Measurements from ENCODE around the gene TRPM3. TPM values are rescaled to one million over a fixed set of nuclear protein-coding genes. Genes with fewer than 3 reads are reported as not detected.

TRPM3 gene
- total and polyA plus RNA-seq, 2 of the 8 experiments (the other 6 are each of a cell fraction or from before 2014, with no cell fraction given) = 2.4 to 10.9 TPM

GRCh38 chr9:70988551-70988950, 132.9 kb downstream of the TRPM3 start:
- Histone ChIP-seq H2AFZ (ENCODE audit: low read length) (no peak overlapping the region), H3K4me1 (replicated peaks in 1 of 4; ENCODE audit: control insufficient read depth in 3 of 4, insufficient read depth in 4 of 4, low read length in 3 of 4) (no peaks in the 10 kb centered on the region), H4K5ac (ENCODE audit: insufficient read length, low read depth, low read length) (no peak overlapping the region), H3K4me3 (ENCODE audit: extremely low read depth in 1 of 4, insufficient read depth in 2 of 4, low read depth in 3 of 4, low read length in 4 of 4) (no peak overlapping the region), H3K27ac (ENCODE audit: low read depth, low read length) (no peak overlapping the region), H3K4ac (replicated peaks; ENCODE audit: insufficient read length, low read depth, low read length) (no peak overlapping the region), H3K14ac (ENCODE audit: insufficient read length) (no peak overlapping the region), H2BK120ac (replicated peaks; ENCODE audit: low read depth, low read length) (no peak overlapping the region), H2BK12ac (ENCODE audit: low read depth, low read length) (no peak overlapping the region), H3K4me2 (ENCODE audit: insufficient read depth in 1 of 2, low read depth in 2 of 2, low read length in 2 of 2) (no peak overlapping the region), H2AK5ac (ENCODE audit: low read depth, low read length) (no peak overlapping the region), H3K79me1 (ENCODE audit: low read depth, low read length) (no peaks in the 10 kb centered on the region), H3K23ac (ENCODE audit: insufficient read length) (no peak overlapping the region), H4K8ac (ENCODE audit: extremely low read depth, insufficient read depth, low read length) (no peak overlapping the region), H3K23me2 (ENCODE audit: low read depth, low read length) (no peaks in the 10 kb centered on the region), H3K9me3 (ENCODE audit: insufficient read depth in 2 of 2, low read depth in 1 of 2, low read length in 1 of 2) (no peaks in the 10 kb centered on the region), H3K18ac (ENCODE audit: extremely low read depth, low read length) (no peak overlapping the region), H3K27me3 (replicated peaks in 1 of 4; ENCODE audit: control insufficient read depth in 3 of 4, extremely low read depth in 1 of 4, insufficient read depth in 3 of 4, low read length in 3 of 4) (no peaks in the 10 kb centered on the region; a peak in 2 of 7 replicates), H2BK5ac (ENCODE audit: low read depth, low read length) (no peak overlapping the region), H2BK15ac (ENCODE audit: low read length) (no peak overlapping the region), H3K9ac (replicated peaks in 1 of 4; ENCODE audit: extremely low read depth in 1 of 4, low read depth in 3 of 4, low read length in 3 of 4) (no peak overlapping the region), H3K79me2 (ENCODE audit: control insufficient read depth in 1 of 2, insufficient read depth in 2 of 2, low read length in 2 of 2) (no peaks in the 10 kb centered on the region), H2BK20ac (ENCODE audit: low read length) (no peak overlapping the region), H4K91ac (replicated peaks; ENCODE audit: insufficient read length, low read length) (no peak overlapping the region), H3K36me3 (ENCODE audit: control insufficient read depth in 2 of 4, insufficient read depth in 4 of 4, low read length in 3 of 4) (no peaks in the 10 kb centered on the region), H4K20me1 (replicated peaks in 1 of 2; ENCODE audit: control insufficient read depth in 1 of 2, insufficient read depth in 2 of 2, low read length in 2 of 2) (no peaks in the 10 kb centered on the region), H3K56ac (replicated peaks; ENCODE audit: insufficient read length, low read depth, low read length) (no peak overlapping the region)
- 93% methylated on average over 1 of the region's 1 CpG; no CpG with 5 or more reads in 1 of the 2 experiments for WGBS, 2 experiments (ENCODE audit: extremely low coverage in 1 of 2, insufficient coverage in 1 of 2, insufficient read length in 1 of 2, insufficient replicate concordance in 2 of 2, low coverage in 1 of 2, low lambda C conversion rate in 2 of 2, missing lambda C conversion rate in 1 of 2)
- FAIRE-seq (no peak), DNase-seq (ENCODE audit: low read depth in 1 of 2, low spot score in 2 of 2) (no peak)
- no peak for TF ChIP-seq CHD2 (IDR thresholded peaks at IDR 0.05; ENCODE audit: low read length)
- TF ChIP-seq SP1 (IDR thresholded peaks at IDR 0.05; ENCODE audit: low read depth, low read length) = no peak
- no peak for TF ChIP-seq SIN3A (conservative IDR thresholded peaks at IDR 0.05 in 1 of 2, IDR thresholded peaks at IDR 0.05 in 1 of 2; ENCODE audit: low read depth in 1 of 2, low read length in 2 of 2)
- TF ChIP-seq TAF7 (optimal IDR thresholded peaks at IDR 0.05; ENCODE audit: borderline replicate concordance, low read depth, low read length) = no peak
- TF ChIP-seq CBX8 (IDR thresholded peaks at IDR 0.05; ENCODE audit: borderline replicate concordance, low read depth, low read length) = no peak
- ChIA-PET CTCF (ENCODE audit: partially characterized antibody) (interaction anchor here (1.8 to 2.6 kb wide), 2 partner anchors 11 to 12 kb away, joined by 4 to 10 read pairs; no protein-coding TSS in a partner anchor), POLR2A (ENCODE audit: partially characterized antibody) (no interaction called here)

Data from H1 (cell line).